IPS-18a (cell line): ENCODE results near the gene MICAL3.
"Not testable (repeated sequence)": the region's sequence is repeated elsewhere in the genome, so short reads cannot be mapped to it uniquely, and the experiment has no call there.

Experiments
- H3K27ac ChIP-seq: one replicate; pipeline ENCODE4 v1.5.1; 2013; ENCODE audit warnings: low read length
- H3K27me3 ChIP-seq: one replicate; pipeline ENCODE4 v1.6.1; 2013; ENCODE audit warnings: mild to moderate bottlenecking, low read length; ENCODE audit not compliant: control insufficient read depth, insufficient read depth
- H3K36me3 ChIP-seq: one replicate; pipeline ENCODE4 v1.6.1; 2013; ENCODE audit warnings: low read depth, low read length; ENCODE audit not compliant: control insufficient read depth
- H3K4me1 ChIP-seq: one replicate; pipeline ENCODE4 v1.6.1; 2013; ENCODE audit warnings: low read depth, low read length; ENCODE audit not compliant: control insufficient read depth
- H3K4me3 ChIP-seq: one replicate; pipeline ENCODE4 v1.5.1; 2013; ENCODE audit warnings: low read length
- H3K9ac ChIP-seq: one replicate; pipeline ENCODE4 v1.6.1; 2013; ENCODE audit warnings: mild to moderate bottlenecking, low read length, moderate library complexity
- H3K9me3 ChIP-seq: one replicate; pipeline ENCODE4 v1.6.1; 2013; ENCODE audit warnings: low read depth, low read length; ENCODE audit not compliant: control insufficient read depth

MICAL3 gene

GRCh38 chr22:18057568-18058209 lies 33.3 kb upstream of the MICAL3 start:
- Histone ChIP-seq H3K4me1 (no peaks in the 10 kb centered on the region), H3K4me3 (no peak overlapping the region), H3K27me3 (no peaks in the 10 kb centered on the region), H3K9ac (no peak overlapping the region), H3K36me3 (no peaks in the 10 kb centered on the region), H3K9me3 (no peaks in the 10 kb centered on the region), H3K27ac (no peak overlapping the region)

- H3K9ac ChIP-seq, result no peak overlapping the region
- H3K4me3 ChIP-seq, result no peak overlapping the region
- no peaks in the 10 kb centered on the region for H3K36me3 ChIP-seq
- no peaks in the 10 kb centered on the region for H3K27me3 ChIP-seq
- H3K9me3 ChIP-seq, result no peaks in the 10 kb centered on the region
- H3K4me1 ChIP-seq, result no peaks in the 10 kb centered on the region
- no peak overlapping the region for H3K27ac ChIP-seq
Measured at GRCh38 chr22:18056807-18057474, 32.6 kb upstream of the MICAL3 start.

- Histone ChIP-seq H3K4me1 (no peaks in the 10 kb centered on the region), H3K9ac (no peak overlapping the region), H3K36me3 (no peaks in the 10 kb centered on the region), H3K27ac (no peak overlapping the region), H3K4me3 (no peak overlapping the region), H3K9me3 (no peaks in the 10 kb centered on the region), H3K27me3 (no peaks in the 10 kb centered on the region)
Measured at GRCh38 chr22:18056161-18056666, 31.9 kb upstream of the MICAL3 start.

- H3K27ac ChIP-seq, result no peak overlapping the region
- no peaks in the 10 kb centered on the region for H3K9me3 ChIP-seq
- H3K36me3 ChIP-seq, result no peaks in the 10 kb centered on the region
- no peak overlapping the region for H3K4me3 ChIP-seq
- H3K9ac ChIP-seq, result no peak overlapping the region
- no peaks in the 10 kb centered on the region for H3K4me1 ChIP-seq
- H3K27me3 ChIP-seq, result no peaks in the 10 kb centered on the region
Measured at GRCh38 chr22:18055619-18056160, 31.3 kb upstream of the MICAL3 start.

- H3K27me3 ChIP-seq, H3K4me3 ChIP-seq, H3K4me1 ChIP-seq, H3K36me3 ChIP-seq, H3K27ac ChIP-seq, H3K9ac ChIP-seq, H3K9me3 ChIP-seq: not testable (repeated sequence)
Measured at GRCh38 chr22:18053216-18053946, 29.0 kb upstream of the MICAL3 start.

- H3K27ac ChIP-seq, H3K4me3 ChIP-seq, H3K27me3 ChIP-seq, H3K4me1 ChIP-seq, H3K36me3 ChIP-seq, H3K9ac ChIP-seq, H3K9me3 ChIP-seq: not testable (repeated sequence)
Measured at GRCh38 chr22:18051113-18051512, 26.8 kb upstream of the MICAL3 start.

GRCh38 chr22:18050065-18050464 lies 25.7 kb upstream of the MICAL3 start:
- Histone ChIP-seq H3K4me3 (no peak overlapping the region), H3K9me3 (no peaks in the 10 kb centered on the region), H3K27me3 (no peaks in the 10 kb centered on the region), H3K9ac (no peak overlapping the region), H3K36me3 (no peaks in the 10 kb centered on the region), H3K4me1 (no peaks in the 10 kb centered on the region), H3K27ac (no peak overlapping the region)

GRCh38 chr22:18048441-18048898 lies 24.1 kb upstream of the MICAL3 start:
- Histone ChIP-seq H3K27me3 (no peaks in the 10 kb centered on the region), H3K27ac (no peak overlapping the region), H3K36me3 (no peaks in the 10 kb centered on the region), H3K9me3 (no peaks in the 10 kb centered on the region), H3K4me1 (no peaks in the 10 kb centered on the region), H3K9ac (no peak overlapping the region), H3K4me3 (no peak overlapping the region)

GRCh38 chr22:18048041-18048440 lies 23.7 kb upstream of the MICAL3 start:
- Histone ChIP-seq H3K4me3 (no peak overlapping the region), H3K9ac (no peak overlapping the region), H3K27me3 (no peaks in the 10 kb centered on the region), H3K4me1 (no peaks in the 10 kb centered on the region), H3K9me3 (no peaks in the 10 kb centered on the region), H3K27ac (no peak overlapping the region), H3K36me3 (no peaks in the 10 kb centered on the region)

- no peaks in the 10 kb centered on the region for H3K36me3 ChIP-seq
- no peak overlapping the region for H3K4me3 ChIP-seq
- H3K4me1 ChIP-seq, result no peaks in the 10 kb centered on the region
- H3K9me3 ChIP-seq, result no peaks in the 10 kb centered on the region
- H3K9ac ChIP-seq, result no peak overlapping the region
- H3K27me3 ChIP-seq, result no peaks in the 10 kb centered on the region
- H3K27ac ChIP-seq, result no peak overlapping the region
Measured at GRCh38 chr22:18045794-18046193, 21.4 kb upstream of the MICAL3 start.

GRCh38 chr22:18044548-18045271 lies 20.3 kb upstream of the MICAL3 start:
- H3K27ac ChIP-seq, result no peak overlapping the region
- H3K9me3 ChIP-seq, result no peaks in the 10 kb centered on the region
- no peaks in the 10 kb centered on the region for H3K36me3 ChIP-seq
- H3K9ac ChIP-seq, result no peak overlapping the region
- H3K4me1 ChIP-seq, result no peaks in the 10 kb centered on the region
- H3K27me3 ChIP-seq, result no peaks in the 10 kb centered on the region
- H3K4me3 ChIP-seq, result no peak overlapping the region
